ENCODE data around the gene CCND3.

Gene CCND3

GRCh38 chr6:41885930-41886329, 55.7 kb downstream of the CCND3 start:
- H3K4me3 ChIP-seq (ENCODE audit: low read length), result no peak overlapping the region
- TF ChIP-seq ZNF274 (IDR thresholded peaks at IDR 0.05; ENCODE audit: low read depth, low read length), result no peak

GRCh38 chr6:41884957-41885356, 56.7 kb downstream of the CCND3 start:
- no peak for TF ChIP-seq ZNF274 (IDR thresholded peaks at IDR 0.05; ENCODE audit: low read depth, low read length)
- no peak overlapping the region for H3K4me3 ChIP-seq (ENCODE audit: low read length)
